Body of pancreas (tissue), 4 donors: ENCODE data around the gene CSTPP1. TPM values are rescaled to one million over a fixed set of nuclear protein-coding genes. Genes with fewer than 3 reads are reported as not detected.
"Not testable (repeated sequence)": the region's sequence is repeated elsewhere in the genome, so short reads cannot be mapped to it uniquely, and the experiment has no call there.

ENCODE experiments used
- ATAC-seq: fragments of 150-250 bp; one replicate; pipeline ENCODE4 v1.9.1; 2016
- DNase-seq, 4 donors: peaks; one replicate each; pipeline ENCODE4 v3.0.0-alpha.2; 2019
- H3K27ac ChIP-seq, 4 donors: fragments of 200-600 bp; sonication (generic); 1 replicate in 3 of 4; 2 replicates in 1 of 4; pipeline versions ENCODE4 v1.5.1 to v1.6.1; 2016 to 2019; ENCODE audit warnings: mild to moderate bottlenecking in 1 of 4, mixed read lengths in 1 of 4, moderate library complexity in 1 of 4
- H3K27me3 ChIP-seq, 2 donors: fragments of 200-600 bp; sonication (generic); one replicate each; pipeline ENCODE4 v1.6.0; 2016; ENCODE audit warnings: mild to moderate bottlenecking in 1 of 2
- H3K36me3 ChIP-seq, 2 donors: fragments of 200-600 bp; sonication (generic); replicated peaks in 1 of 2; 2 replicates each; pipeline ENCODE4 v1.5.1; 2016; ENCODE audit warnings: low read depth in 2 of 2; ENCODE audit not compliant: insufficient read depth in 1 of 2
- H3K4me1 ChIP-seq: fragments of 200-600 bp; sonication (generic); one replicate; pipeline ENCODE4 v1.6.0; 2016
- H3K4me3 ChIP-seq, 2 donors: fragments of 200-600 bp; sonication (generic); 1 replicate in 1 of 2; 2 replicates in 1 of 2; pipeline ENCODE4 v1.5.1; 2016 to 2019
- H3K9me3 ChIP-seq, 3 donors: fragments of 200-600 bp; sonication (generic); 1 replicate in 2 of 3; 2 replicates in 1 of 3; pipeline ENCODE4 v1.5.1; 2016
- POLR2A ChIP-seq, 3 donors: fragments of 450-650 bp; IDR thresholded peaks; one replicate each; pipeline ENCODE4 v1.6.1; 2016; ENCODE audit warnings: antibody characterized with exemption in 3 of 3, mild to moderate bottlenecking in 2 of 3
- WGBS, 2 donors: methylation state at CpG; one replicate each; pipeline ENCODE4 v1.1.5; 2017; 5-methylcytosine and 5-hydroxymethylcytosine counted together
- intact Hi-C: fragments of 100-400 bp; cut with DNase I; formaldehyde crosslinking; loops from one replicate; pipeline ENCODE4 v1.15.1; 2023
- total RNA-seq, 2 donors: library from RNA; depleted of rRNA; stranded (reverse); fragments of >200 nt; gene quantifications; one replicate each; pipeline ENCODE4 v1.1.0, GENCODE V29; 2016
- TF ChIP-seq, protein P1 (sequence below), 7 experiments: fragments of 450-650 bp in 4 of 7; fragments of 200-600 bp in 3 of 7; sonication (generic) in 3 of 7; IDR thresholded peaks; one replicate each; pipeline ENCODE4 v1.5.1; 2016 to 2019; ENCODE audit warnings: antibody characterized with exemption in 7 of 7

The CSTPP1 gene
- total RNA-seq, 2 donors from 2014 or later = 11.2 to 13.2 TPM

- intact Hi-C loops = no loop called here
- H3K4me1 ChIP-seq = no peaks in the 10 kb centered on the region
- no peaks in the 10 kb centered on the region for H3K9me3 ChIP-seq
- DNase-seq = no peak
- TF ChIP-seq, protein P1, sequence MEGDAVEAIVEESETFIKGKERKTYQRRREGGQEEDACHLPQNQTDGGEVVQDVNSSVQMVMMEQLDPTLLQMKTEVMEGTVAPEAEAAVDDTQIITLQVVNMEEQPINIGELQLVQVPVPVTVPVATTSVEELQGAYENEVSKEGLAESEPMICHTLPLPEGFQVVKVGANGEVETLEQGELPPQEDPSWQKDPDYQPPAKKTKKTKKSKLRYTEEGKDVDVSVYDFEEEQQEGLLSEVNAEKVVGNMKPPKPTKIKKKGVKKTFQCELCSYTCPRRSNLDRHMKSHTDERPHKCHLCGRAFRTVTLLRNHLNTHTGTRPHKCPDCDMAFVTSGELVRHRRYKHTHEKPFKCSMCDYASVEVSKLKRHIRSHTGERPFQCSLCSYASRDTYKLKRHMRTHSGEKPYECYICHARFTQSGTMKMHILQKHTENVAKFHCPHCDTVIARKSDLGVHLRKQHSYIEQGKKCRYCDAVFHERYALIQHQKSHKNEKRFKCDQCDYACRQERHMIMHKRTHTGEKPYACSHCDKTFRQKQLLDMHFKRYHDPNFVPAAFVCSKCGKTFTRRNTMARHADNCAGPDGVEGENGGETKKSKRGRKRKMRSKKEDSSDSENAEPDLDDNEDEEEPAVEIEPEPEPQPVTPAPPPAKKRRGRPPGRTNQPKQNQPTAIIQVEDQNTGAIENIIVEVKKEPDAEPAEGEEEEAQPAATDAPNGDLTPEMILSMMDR (IDR thresholded peaks at IDR 0.05) = no peak
- TF ChIP-seq POLR2A (IDR thresholded peaks at IDR 0.05) = no peak
- H3K27me3 ChIP-seq = no peaks in the 10 kb centered on the region
- H3K27ac ChIP-seq = no peak overlapping the region
- no peaks in the 10 kb centered on the region for H3K36me3 ChIP-seq
- no peak for ATAC-seq
- 71 to 89% methylated on average over 3 of the region's 3 CpGs for WGBS, 2 donors
- H3K4me3 ChIP-seq = no peak overlapping the region
Measured at GRCh38 chr11:47087801-47088200, 151.2 kb downstream of the CSTPP1 start.

- Histone ChIP-seq H3K9me3 (no peaks in the 10 kb centered on the region), H3K36me3 (no peaks in the 10 kb centered on the region), H3K27me3 (no peaks in the 10 kb centered on the region), H3K27ac (peak overlapping the region in 1 of 4 donors; percentile 23), H3K4me3 (no peak overlapping the region), H3K4me1 (peaks cover 12% of the 10 kb centered on the region)
- 65 to 69% methylated on average over 2 of the region's 2 CpGs for WGBS, 2 donors
- ATAC-seq (no peak), DNase-seq (no peak)
- intact Hi-C loops = no loop called here
- TF ChIP-seq, protein P1 (IDR thresholded peaks at IDR 0.05) = no peak
- TF ChIP-seq POLR2A (IDR thresholded peaks at IDR 0.05) = no peak
Measured at GRCh38 chr11:47093541-47093940, 157.0 kb downstream of the CSTPP1 start.

GRCh38 chr11:47096871-47097270 is 160.3 kb downstream of the CSTPP1 start:
- H3K27me3 ChIP-seq, H3K9me3 ChIP-seq, H3K36me3 ChIP-seq, H3K4me3 ChIP-seq, H3K27ac ChIP-seq, ATAC-seq, intact Hi-C loops, DNase-seq: not testable (repeated sequence)
- H3K4me1 ChIP-seq = peaks cover 29% of the 10 kb centered on the region
- 91 to 96% methylated on average over 8 to 12 of the region's 22 CpGs for WGBS, 2 donors

DNA sequence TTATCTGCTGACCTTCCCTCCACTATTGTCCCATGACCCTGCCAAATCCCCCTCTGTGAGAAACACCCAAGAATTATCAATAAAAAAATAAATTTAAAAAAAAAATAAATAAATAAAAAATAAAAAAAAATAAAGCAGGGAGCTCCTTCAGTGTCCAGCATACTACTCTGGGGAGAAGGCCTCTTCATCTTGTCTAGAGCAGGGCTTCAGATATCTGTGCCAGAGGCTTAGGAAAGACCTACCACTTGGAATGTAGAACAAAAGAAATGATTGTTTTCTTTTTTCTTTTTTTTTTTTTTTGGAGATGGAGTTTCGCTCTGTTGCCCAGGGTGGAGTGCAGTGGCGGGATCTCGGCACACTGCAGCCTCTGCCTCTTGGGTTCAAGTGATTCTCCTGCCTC is 161.7 kb downstream of the CSTPP1 start:
- H3K27ac ChIP-seq, H3K9me3 ChIP-seq, intact Hi-C loops, DNase-seq, H3K4me3 ChIP-seq, ATAC-seq, H3K27me3 ChIP-seq, H3K36me3 ChIP-seq: not testable (repeated sequence)
- 90 to 94% methylated on average over 3 of the region's 3 CpGs for WGBS, 2 donors
- H3K4me1 ChIP-seq = peaks cover 27% of the 10 kb centered on the region

DNA sequence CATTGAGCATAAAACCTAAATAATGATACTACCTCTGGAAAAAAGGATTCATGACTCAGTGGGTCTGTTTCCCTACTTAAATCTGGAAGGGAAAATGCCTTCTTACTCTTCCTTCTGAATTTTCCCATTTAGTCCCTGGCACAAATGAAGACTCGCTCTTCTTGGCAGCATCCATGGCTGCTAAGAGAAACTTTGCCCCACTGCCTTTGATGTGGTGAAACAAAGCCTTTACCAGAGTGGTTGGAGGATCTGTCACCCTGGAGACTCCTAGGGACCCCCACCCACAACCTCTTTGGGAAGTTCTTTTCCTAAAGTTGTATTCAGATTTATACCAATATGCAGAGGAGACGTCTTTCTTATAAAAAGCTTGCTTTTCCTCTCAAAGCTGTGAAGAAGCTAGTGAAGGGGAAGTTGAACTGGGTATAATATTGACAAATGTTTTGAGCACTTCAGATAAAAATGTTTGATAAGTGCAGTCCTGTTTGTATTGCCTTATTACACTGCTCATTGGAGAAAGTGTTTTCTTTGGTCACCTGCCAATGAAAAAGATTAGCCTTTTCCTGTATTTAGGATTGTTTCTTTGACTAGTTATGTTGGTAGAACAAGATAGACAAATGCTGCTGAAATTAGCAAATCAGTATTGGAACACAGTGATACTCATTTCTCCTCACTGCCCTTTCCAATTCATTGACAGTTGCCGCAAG is 162.8 kb downstream of the CSTPP1 start:
- 24 to 33% methylated on average over 3 of the region's 3 CpGs for WGBS, 2 donors
- Histone ChIP-seq H3K27me3 (no peaks in the 10 kb centered on the region), H3K9me3 (no peaks in the 10 kb centered on the region), H3K4me3 (no peak overlapping the region), H3K36me3 (no peaks in the 10 kb centered on the region), H3K27ac (peak overlapping the region in 3 of 4 donors; percentile 16 to 57 (median 52)), H3K4me1 (peaks cover 18% of the 10 kb centered on the region)
- ATAC-seq (peak; percentile 86), DNase-seq (peak in 1 of 4 donors; percentile 6)
- TF ChIP-seq, protein P1 (IDR thresholded peaks at IDR 0.05) = no peak
- TF ChIP-seq POLR2A (IDR thresholded peaks at IDR 0.05) = no peak
- intact Hi-C loops = no loop called here

DNA sequence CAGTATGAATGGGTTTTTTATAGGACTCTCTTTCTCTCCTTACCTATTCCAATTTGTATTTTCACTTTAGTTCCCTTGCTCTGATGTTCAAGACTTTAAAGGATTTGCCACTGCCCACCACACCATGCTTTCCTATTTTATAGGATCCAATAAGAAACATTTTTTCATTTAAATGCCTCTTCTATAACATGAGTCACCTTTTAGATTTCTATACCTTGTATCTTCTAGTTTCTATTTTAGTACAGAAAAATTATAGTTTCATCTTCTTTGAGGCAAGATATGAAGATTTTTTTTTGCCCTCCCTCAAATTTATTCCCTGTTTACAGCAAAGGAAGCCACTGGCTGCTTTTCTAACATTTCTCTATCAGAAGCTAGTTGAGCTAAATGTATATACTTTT is 163.4 kb downstream of the CSTPP1 start:
- peak overlapping the region in 3 of 4 donors; percentile 16 to 57 (median 52) for H3K27ac ChIP-seq
- no peaks in the 10 kb centered on the region for H3K9me3 ChIP-seq
- DNase-seq (no peak), ATAC-seq (no peak)
- intact Hi-C loops = no loop called here
- H3K27me3 ChIP-seq = no peaks in the 10 kb centered on the region
- no peak overlapping the region for H3K4me3 ChIP-seq
- peaks cover 18% of the 10 kb centered on the region for H3K4me1 ChIP-seq
- H3K36me3 ChIP-seq = no peaks in the 10 kb centered on the region
- no peak for TF ChIP-seq POLR2A (IDR thresholded peaks at IDR 0.05)
- TF ChIP-seq, protein P1 (IDR thresholded peaks at IDR 0.05) = no peak
